ENCODE data around the gene TGFBR2.
"Not testable (repeated sequence)": the region's sequence is repeated elsewhere in the genome, so short reads cannot be mapped to it uniquely, and the experiment has no call there.

The TGFBR2 gene

DNA sequence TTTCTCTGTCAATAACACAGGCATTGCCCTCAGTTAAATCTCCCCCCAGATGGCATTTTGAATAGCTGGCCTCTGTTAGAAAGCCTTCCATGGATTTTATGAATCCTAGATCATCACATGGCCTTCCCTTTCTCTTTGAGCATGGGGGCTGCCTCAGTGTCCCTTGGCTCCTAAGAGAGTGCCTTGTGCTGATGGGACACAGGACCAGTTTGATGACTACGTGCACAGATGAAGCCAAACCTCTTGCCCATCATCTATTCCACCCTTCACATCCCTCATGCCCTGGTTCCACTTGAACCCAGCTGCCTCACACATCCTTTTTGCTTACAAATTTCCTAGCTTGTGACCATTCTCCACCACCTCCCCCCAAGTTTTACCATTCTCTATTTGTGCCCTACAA is 12.9 kb downstream of the TGFBR2 start:
- no peak for DNase-seq (ENCODE audit: low spot score)

DNA sequence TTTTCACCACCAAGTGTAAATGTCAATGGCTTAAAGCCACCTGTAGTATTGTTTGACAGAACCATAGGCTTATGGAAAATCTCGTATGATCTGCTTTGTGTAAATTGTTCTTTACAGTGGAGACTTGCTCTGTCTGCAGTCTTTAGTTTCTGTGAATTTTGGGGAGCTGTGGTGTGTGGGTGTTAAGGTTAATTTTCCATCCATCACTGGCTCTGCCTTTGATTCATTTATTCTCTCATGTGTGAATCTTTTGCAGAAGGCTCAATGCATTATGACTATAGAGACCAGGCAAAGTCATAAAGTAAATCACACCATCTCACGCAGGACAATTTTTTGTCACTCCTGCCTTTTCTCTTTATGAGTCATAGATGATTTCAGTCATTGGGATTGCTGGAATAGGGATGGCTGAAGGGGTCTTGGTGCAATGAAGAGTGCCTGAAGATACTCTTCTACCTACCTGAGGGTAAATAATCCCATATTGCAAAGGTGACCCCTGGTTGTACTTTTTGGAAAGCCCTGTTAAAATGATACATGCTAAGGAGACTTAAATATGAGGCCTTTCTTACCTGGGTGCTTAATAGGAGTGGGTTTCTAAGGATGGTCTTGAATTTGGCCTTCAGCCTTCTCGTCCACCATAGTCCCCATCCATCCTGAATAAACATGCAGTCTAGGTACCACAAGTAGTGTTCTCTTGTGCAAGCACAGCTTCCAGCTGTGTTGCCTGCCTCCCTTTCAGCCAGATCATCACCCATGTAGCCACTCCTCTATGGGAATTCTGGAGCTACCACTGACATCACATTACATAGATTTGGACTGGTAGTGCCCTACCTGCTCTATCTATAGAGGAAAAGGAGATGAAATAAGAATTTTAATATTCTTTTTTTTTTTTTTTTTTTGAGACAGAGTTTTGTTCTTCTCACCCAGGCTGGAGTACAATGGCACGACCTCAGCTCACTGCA is 14.3 kb downstream of the TGFBR2 start:
- no peak for DNase-seq (ENCODE audit: low spot score)

DNA sequence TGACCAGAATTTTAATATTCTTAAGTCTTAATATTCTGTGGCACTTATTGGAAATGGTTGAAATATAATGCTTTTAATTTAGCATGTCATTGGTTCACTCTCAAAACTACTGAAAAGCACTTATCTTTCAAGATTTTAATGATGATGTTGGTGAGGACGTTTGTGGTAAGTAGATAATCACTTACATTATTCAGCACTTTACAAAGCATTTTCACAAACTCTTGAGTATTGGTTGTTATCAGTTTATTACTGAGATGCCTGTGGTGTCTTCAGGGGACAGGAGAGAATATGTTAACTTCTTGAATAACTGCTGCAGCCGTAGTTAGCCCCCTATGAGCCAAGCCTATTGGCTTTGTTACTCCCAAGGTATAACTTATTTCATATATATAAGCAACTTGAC is 15.2 kb downstream of the TGFBR2 start:
- DNase-seq (ENCODE audit: low spot score), result no peak

DNA sequence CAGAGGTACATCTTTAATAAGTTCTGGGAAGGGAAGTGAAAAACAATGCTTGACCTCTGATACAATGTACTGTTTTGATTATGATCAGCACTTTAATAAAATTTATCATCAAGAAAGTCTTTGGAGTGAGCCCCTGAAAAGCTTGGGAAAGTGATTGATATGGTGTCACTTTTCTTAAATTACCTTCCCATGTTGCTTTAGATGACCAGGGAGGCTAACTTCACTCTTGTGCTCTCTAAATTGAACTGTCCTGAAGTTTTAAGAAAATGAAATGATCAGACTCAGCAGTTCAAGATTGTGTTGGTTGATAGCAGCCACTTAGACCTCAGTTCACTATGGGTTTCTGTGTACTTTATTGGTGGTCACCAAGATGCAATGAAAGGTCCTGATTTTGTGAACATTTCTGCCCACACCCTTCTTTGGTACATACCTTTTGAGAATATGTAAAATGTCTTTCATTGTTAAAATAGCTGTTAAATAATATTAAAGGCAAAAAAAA is 15.7 kb downstream of the TGFBR2 start:
- DNase-seq (ENCODE audit: low spot score), result no peak

DNA sequence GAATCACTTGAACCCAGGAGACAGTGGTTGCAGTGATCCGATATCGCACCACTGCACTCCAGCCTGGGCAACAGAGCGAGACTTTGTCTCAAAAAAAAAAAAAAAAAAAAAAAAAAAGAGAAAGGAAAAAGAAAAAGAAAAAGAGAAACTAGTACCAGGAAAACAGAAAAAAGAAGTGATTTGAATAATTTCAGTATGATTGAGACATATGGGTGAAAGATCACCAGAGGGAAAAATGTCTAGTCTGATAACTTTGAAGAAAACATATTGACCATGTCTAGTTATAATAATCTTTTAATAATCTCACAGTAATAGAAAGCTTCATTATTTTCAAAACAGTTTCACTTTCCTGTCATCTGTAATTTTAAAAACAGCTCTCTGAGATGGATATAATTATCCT is 16.4 kb downstream of the TGFBR2 start:
- no peak for DNase-seq (ENCODE audit: low spot score)

DNA sequence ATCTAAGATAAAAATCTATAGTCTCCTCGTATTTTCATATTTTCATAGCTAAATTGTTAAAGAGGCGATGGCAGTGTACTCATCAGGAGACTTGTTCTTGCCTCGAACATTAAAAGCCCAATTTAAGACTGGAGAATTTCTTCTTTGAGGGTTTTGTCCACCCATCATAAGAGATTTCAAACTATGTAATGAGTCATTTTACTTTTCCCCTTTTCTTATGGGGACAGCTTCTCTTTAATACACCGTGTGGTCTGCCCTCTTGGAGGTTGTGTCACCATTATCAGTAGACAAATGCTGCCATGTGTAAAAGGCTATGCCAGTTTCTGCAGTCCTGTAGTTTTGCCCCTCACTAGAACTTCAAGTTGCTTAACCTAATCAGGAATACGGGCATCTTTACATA is 16.9 kb downstream of the TGFBR2 start:
- no peak for DNase-seq (ENCODE audit: low spot score)

DNA sequence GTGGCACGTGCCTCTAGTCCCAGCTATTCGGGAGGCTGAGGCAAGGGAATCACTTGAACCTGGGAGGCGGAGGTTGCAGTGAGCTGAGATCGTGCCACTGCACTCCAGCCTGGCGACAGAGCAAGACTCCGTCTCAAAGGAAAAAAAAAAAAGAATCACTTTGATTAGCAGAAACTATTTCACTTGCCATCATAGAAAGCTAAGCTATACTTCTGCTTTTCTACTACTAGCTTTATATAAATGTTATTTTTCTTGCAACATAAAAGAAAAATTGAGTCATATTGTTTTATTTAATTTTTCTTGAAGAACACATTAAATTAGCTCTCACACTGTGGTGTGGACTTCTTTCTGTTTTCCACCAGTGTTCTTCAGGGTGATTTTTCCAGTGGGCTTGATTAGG is 18.1 kb downstream of the TGFBR2 start:
- DNase-seq (ENCODE audit: low spot score), result not testable (repeated sequence)

DNA sequence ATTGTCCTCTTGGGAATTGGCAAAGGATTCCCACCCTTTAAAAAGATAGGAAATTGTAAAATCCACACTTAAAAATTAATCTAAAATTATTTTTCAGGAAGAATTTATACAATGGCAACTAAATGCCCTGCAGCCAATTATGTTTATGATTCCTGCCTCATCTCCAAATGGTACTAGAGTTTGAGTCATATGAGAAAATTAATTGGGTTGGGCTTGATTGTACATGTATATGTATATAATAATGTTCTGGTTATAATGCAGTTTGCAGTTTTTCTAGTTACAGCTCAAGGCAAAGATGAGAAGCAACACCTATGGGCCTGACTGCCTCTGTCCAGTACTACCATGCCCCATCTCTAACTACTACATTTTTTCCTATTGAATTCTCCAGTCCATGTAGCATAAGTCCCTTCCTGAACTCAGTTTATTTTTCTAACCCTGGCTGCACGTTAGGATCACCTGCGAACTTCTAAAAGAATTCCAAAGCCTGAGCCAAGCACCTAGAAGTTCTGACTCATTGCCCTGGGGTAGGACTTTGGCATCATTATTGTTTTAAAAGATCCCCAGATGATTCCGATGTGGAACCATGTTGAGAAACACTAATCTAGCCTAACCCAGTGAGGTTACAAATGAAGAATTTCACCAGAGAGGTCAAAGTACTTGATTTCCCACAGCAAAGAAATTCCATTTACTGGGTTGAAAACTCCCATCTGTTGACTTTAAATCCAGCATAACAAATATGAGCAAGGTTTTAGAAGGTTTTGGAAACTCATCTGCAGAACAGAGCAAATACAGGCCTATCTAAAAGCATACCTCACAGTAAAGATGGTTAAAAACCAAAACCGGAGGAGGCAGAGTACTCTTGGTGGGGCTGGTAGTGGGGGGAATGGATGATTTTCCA is 19.4 kb downstream of the TGFBR2 start:
- no peak for DNase-seq (ENCODE audit: low spot score)

DNA sequence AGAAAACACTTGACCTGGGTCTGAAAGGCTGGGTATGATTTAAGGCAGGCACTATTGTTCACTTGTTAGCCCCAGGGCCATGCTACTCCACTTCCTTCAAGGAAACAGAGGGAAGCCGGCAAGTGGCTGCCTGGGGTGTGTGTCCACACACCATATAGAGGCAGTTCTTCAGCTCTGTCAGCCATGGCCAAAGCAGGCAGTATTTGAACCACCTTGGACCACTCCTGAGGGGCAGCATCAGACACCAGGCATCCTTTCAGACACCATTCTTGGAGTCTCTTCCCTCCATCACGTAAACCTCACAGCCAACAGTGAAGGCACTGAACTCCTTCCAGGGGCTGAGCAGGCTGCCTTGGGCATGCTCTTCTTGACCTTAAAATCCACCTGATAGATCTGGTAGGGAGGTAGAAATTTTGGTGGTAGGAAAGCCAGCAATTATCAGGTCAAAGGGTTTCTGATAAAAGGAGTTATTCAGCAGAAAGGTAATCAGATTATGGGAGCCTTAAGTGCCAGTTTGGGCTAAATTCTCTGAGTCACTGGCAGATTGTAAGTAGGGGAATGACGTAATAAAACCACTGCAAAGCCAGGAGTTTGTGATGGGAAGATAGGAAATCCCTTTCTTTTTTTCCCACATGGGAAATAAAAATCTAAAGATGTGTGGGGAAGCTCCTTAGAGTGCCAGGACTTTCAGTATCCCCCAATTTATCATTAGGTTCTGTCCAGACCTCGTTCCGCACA is 20.2 kb downstream of the TGFBR2 start:
- no peak for DNase-seq (ENCODE audit: low spot score)

DNA sequence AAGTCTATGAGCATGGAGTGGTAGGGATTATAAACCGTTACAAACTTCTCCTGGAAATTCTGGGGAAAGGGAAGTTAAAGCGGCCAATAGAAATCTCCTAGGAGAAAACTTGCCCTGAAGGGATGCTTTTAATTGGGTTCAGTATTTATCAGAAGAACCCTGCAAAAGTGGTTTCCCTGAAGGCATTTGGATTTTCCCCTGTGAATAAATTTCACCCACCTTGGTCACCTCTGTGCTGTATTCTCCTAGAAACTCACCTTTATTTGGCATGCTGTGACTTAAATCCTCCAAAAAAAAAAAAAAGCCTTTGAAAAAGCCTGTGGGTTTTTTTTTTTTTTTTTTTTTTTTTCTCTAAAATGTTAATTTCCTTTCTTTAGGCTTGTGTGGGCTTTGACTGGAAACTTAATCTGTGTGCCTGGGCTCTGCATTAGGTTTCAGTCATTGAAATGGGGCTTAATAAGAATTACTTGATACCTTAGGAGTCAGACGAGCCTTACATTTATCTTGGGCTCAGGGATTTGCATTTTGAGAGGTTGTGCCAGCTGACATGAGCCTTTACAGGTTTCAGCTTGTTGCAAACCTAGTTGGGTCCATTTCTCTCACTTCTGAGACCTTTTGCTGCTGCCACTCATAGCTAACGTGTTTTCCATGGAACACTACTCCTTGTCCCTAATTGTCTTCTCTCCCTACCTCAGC is 22.0 kb downstream of the TGFBR2 start:
- DNase-seq (ENCODE audit: low spot score), result no peak

DNA sequence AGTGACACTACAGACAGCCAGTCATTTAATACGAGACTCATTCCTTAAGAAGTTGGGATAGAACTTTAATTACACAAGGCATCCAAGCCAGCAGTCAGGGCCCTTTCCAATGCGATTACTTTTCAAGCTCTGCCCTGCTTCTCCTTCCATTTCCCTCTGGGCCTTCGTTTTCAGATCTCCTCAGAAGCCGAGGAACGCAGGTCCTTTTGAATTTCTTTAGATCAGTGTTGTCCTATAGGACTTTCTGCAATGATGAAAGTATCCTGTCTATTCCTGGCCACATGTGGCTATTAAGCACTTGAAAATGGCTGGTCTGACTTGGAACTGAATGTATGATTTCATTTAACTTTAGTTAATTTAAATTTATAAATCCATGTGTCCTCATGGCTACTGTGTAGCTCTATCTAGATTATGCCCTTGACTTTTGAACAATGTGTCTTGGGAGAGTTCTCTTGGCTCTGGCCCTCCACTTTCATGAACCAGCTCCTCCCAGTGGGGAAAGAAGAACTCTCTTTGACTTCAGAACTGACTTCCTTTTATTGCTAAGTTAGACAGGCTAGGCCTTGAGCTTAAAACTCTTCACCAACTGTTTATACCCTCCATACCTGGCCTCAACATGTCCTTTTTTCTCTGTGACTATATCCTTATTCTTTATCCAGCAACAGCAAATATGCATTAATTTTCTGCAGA is 22.6 kb downstream of the TGFBR2 start:
- no peak for DNase-seq (ENCODE audit: low spot score)

DNA sequence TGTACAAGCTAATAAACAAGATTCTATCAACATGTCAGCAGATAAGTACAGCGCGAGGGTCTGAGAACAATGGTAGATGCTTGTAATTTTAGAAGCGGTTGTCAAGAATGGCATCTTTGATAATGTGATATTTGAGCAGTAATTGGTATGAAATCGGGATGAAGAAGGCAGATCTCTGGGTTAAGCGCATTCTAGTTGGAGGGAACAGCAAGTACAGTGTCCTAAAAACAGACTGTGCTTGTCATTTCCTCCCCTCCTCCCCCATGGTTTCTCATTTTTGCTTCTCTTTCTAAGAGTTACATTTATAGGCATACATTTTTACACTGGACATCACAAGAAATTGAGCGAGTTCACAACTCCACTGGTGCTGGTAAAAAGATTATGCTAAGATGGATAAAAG is 23.3 kb downstream of the TGFBR2 start:
- no peak for DNase-seq (ENCODE audit: low spot score)

DNA sequence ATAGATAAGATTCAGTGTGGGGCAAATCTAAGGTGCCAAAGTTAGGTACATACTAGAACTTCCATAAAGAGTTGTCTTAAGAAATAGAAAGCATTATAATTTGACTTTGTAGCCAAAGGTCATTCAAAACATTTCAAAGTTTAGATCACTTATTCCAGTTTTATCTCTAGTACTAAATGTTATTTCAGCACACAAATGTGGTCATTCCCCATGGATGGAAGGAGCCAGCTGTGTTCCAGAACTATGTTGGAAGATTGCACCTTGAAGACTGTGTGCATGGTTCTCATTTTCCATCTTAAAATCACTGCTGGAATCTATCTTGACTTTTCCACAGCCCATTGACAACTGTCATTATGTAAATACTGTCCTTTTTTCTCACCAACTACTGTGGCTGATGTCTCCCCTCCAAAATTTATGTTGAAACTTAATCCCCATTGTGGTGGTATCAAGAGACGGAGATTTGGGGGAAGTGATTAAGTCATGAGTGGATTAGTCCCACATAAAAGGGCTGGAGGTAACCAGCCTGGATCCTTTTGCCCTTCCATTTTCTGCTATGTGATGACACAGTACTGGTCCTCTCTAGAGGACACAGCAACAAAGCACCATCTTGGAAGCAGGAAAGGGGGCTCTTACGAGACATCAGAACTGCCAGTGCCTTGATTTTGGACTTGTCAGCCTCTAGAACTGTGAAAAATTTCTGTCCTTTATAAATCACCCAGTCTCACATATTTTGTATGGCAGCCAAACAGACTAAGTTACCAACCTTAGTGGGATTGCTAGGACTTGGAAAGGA is 24.0 kb downstream of the TGFBR2 start:
- DNase-seq (ENCODE audit: low spot score), result no peak

DNA sequence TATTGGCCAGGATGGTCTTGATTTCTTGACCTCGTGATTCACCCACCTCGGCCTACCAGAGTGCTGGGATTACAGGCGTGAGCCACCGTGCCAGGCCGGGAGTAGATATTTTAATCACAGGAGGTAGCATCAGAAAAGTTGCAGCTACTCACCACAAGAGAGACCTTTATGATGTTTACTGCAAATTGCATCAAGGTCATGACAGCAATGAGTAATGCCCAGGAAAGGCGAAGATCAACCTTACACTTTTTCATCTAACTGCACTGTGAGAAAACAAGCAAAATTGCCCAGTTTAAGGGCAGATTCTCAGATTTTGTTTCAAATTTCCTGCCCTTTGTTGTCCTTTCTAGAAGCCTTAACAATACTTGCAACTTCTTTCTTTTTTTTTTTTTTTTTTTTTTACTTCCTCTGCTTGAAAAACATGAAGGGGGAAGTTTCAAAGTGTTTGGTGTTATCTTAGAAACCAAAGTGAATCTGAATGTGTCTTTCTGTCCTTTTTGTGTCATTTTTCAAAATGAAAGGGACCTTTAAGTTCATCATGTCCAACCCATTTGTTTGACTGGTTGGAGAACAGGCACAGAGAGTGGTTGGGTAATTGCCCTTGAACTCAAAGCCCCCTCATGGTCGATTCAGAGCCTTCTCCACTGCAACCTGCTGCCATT is 25.0 kb downstream of the TGFBR2 start:
- DNase-seq (ENCODE audit: low spot score), result no peak

DNA sequence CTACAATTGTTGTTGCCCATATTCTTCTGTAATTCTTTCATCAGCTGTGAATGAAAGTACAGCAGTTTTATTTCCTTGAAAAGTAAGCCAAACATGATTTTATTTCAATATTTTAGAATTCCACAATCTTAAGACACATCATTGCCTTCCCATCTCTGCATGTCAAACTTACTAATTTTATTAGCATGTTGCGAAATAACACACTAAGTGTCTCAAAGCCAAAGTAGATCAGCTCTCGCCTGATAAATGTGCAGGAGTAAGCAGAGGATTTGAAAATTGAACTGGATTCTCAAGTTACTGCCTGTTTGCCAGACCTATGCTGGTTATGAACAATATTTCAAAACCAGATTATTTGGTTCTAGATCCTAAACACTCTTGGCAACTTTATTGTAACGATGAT is 25.7 kb downstream of the TGFBR2 start:
- DNase-seq (ENCODE audit: low spot score), result no peak

DNA sequence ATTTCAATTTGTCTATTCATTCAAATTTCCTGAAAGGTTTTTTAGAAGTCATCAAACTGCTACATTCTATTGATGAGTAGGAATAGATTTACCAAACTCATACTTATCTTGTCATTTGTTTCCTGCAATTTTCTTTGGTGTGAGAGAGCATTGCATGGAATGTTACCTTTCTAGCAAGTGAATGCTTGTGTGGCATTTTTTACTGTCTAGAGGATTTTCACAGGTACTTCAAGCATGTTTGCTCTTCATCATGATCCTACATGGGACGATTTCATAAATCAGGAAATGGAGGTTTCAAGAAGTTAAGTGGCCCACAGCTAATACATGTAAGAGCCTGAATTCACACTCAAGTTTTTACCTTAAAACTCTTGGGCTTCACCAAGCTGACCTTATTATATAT is 26.1 kb downstream of the TGFBR2 start:
- DNase-seq (ENCODE audit: low spot score), result no peak

DNA sequence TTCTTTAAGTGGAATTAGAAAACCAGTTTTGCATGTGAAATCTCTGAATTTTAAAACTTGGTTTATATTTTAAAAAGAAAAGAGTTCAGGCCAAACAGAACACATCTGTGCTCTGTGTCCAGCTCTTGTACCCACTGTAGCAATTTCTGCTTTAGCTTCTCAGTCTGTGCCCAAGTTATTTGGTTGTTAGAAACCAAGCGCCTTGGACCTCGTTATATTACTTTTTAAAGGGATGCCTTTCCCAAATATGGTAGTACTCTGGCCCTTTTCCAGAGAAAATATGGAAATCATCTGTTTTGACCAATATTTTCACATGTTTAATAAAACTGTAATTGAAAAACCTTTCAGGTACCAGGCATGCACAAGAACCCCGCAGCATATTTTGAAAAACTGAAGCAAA is 27.3 kb downstream of the TGFBR2 start:
- DNase-seq (ENCODE audit: low spot score), result no peak

DNA sequence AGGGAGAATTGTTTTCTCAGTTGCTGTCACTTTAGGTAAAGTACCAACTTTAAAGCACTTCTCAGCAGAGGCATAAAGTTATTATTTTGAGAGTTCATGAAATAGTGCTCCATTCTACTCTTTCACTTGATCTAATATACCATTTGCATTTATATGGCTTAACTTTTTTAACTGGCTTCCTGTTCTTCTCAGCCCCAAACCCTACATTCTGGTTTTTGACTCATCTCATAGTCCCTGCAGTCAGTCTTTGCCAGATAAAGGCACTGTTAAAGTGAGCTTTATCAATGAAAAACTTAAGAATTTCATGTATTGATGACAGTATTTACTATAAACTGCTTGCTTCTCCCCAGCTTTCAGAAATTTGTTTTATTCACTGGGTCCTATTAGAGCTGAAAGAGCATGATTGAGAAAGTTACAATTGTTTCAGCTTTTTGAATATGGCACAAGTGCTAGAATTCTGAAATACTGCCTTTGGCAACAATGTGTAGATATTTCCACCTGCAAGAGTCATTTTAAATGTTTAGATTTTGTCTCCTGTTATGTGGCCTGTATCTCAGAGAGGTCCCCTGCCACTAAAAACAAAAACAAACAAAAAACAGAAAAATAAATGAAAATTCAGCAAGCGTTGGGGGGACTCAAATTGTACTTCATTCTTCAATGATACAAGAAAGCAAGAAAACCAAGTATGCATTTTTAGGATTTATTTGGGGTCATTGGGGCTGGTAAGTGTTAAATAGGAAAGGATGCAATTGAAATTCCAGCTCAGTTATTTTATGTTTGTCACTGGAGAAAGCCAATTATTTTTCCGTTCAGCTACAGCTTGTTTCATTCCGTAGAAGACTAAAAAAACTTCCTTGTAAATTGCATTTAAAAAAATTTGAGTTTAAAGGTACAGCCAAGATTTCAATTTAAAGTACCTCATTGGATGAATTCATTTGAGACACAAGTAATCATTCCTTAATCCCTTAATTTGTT is 28.6 kb downstream of the TGFBR2 start:
- DNase-seq (ENCODE audit: low spot score), result no peak

Measured in cerebellar cortex (tissue), 1 donor.